ENCODE results near the gene KRTAP10-5. TPM values are rescaled to one million over a fixed set of nuclear protein-coding genes. Genes with fewer than 3 reads are reported as not detected.

KRTAP10-5 gene
- total RNA-seq, 1 experiment from 2014 or later = not detected

DNA sequence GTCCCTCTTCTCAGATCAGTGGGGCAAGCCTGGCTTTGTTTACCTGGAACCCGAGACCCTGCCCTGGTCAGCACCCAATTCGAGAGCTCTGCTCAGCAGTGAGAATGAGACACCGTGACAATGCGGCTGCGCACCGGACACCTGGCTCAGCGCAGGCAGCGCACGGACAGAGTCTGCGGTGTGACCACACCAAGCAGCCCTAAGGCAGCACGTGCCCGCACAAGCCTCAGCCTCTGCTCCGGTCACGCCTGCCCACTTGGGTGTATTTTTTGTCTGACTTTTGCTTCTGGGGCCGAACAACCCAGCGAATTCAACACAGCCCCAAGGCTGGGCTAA, 36.2 kb upstream of the KRTAP10-5 start:
- ATAC-seq (no peak), DNase-seq (ENCODE audit: low read depth, low spot score) (no peak)
- Histone ChIP-seq H3K27me3 (ENCODE audit: control insufficient read depth, insufficient read depth, low read length) (no peaks in the 10 kb centered on the region), H3K27ac (ENCODE audit: low read length) (no peak overlapping the region), H3K4me1 (ENCODE audit: control insufficient read depth, insufficient read depth, low read length) (no peaks in the 10 kb centered on the region), H3K36me3 (ENCODE audit: control insufficient read depth, insufficient read depth, low read length) (no peaks in the 10 kb centered on the region), H3K9me3 (ENCODE audit: control insufficient read depth, insufficient read depth, low read depth, low read length) (no peaks in the 10 kb centered on the region; the same call in 1 of the 2 replicates), H3K4me3 (ENCODE audit: low read depth in 2 of 2, low read length in 2 of 2) (no peak overlapping the region)
- in situ Hi-C loops (cut with HindIII; ENCODE audit: low pct_unique_long_range_greater_than_20kb, low sequenced_read_pairs) = no loop called here
- intact Hi-C loops (cut with micrococcal nuclease; ENCODE audit: unreplicated experiment) = no loop called here
- ChIA-PET POLR2A (no interaction called here), CTCF (no interaction called here)
- BruUV-seq (replicated peaks) = no TSS peak
- TF ChIP-seq, protein P1, sequence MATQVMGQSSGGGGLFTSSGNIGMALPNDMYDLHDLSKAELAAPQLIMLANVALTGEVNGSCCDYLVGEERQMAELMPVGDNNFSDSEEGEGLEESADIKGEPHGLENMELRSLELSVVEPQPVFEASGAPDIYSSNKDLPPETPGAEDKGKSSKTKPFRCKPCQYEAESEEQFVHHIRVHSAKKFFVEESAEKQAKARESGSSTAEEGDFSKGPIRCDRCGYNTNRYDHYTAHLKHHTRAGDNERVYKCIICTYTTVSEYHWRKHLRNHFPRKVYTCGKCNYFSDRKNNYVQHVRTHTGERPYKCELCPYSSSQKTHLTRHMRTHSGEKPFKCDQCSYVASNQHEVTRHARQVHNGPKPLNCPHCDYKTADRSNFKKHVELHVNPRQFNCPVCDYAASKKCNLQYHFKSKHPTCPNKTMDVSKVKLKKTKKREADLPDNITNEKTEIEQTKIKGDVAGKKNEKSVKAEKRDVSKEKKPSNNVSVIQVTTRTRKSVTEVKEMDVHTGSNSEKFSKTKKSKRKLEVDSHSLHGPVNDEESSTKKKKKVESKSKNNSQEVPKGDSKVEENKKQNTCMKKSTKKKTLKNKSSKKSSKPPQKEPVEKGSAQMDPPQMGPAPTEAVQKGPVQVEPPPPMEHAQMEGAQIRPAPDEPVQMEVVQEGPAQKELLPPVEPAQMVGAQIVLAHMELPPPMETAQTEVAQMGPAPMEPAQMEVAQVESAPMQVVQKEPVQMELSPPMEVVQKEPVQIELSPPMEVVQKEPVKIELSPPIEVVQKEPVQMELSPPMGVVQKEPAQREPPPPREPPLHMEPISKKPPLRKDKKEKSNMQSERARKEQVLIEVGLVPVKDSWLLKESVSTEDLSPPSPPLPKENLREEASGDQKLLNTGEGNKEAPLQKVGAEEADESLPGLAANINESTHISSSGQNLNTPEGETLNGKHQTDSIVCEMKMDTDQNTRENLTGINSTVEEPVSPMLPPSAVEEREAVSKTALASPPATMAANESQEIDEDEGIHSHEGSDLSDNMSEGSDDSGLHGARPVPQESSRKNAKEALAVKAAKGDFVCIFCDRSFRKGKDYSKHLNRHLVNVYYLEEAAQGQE (IDR thresholded peaks at IDR 0.05; ENCODE audit: insufficient read depth in 1 of 2, low read depth in 2 of 2, low read length in 1 of 2) = no peak
- TF ChIP-seq POLR2AphosphoS5 (IDR thresholded peaks at IDR 0.05; ENCODE audit: low read depth, low read length) (no peak), SIN3A (IDR thresholded peaks at IDR 0.05; ENCODE audit: borderline replicate concordance, insufficient read depth, low read depth, low read length) (no peak), TCF7L2 (IDR thresholded peaks at IDR 0.05; ENCODE audit: low read depth, low read length) (no peak)
- TF ChIP-seq, protein P2, sequence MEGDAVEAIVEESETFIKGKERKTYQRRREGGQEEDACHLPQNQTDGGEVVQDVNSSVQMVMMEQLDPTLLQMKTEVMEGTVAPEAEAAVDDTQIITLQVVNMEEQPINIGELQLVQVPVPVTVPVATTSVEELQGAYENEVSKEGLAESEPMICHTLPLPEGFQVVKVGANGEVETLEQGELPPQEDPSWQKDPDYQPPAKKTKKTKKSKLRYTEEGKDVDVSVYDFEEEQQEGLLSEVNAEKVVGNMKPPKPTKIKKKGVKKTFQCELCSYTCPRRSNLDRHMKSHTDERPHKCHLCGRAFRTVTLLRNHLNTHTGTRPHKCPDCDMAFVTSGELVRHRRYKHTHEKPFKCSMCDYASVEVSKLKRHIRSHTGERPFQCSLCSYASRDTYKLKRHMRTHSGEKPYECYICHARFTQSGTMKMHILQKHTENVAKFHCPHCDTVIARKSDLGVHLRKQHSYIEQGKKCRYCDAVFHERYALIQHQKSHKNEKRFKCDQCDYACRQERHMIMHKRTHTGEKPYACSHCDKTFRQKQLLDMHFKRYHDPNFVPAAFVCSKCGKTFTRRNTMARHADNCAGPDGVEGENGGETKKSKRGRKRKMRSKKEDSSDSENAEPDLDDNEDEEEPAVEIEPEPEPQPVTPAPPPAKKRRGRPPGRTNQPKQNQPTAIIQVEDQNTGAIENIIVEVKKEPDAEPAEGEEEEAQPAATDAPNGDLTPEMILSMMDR (IDR thresholded peaks at IDR 0.05) = no peak

DNA sequence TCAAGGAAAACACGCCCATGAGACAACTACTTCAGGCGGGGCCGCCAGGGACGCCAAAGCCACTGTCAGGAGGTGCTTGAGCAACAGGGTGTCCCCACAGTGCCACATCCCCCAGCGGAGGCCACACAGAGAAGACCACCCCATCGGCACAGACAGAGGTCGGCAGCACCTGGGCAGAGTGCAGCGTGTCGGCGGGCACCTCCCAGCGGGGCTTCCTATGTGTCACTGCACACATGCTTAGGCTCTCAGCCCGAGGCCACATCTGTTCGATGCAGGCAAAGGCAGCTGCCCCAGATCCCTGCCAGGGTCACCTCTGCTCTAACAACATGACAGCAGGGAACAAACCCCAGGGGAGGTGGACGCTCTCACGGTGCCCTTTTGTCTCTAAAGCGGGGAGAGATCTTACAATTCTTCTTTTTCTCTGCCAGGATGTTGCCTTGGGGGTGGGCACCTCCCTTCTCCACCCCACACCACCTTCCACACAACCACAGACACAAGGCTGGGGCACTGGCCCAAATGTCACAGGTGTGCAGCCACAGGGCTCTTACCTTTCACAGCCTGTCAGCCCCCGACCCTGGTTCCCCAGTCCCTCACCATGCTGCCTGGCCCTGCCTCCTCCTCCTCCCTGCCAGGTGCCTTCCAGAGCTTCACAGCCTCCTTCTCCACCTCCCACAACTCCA, 35.6 kb upstream of the KRTAP10-5 start:
- Histone ChIP-seq H3K9me3 (ENCODE audit: control insufficient read depth, insufficient read depth, low read depth, low read length) (no peaks in the 10 kb centered on the region; the same call in 1 of the 2 replicates), H3K36me3 (ENCODE audit: control insufficient read depth, insufficient read depth, low read length) (no peaks in the 10 kb centered on the region), H3K27me3 (ENCODE audit: control insufficient read depth, insufficient read depth, low read length) (no peaks in the 10 kb centered on the region), H3K4me1 (ENCODE audit: control insufficient read depth, insufficient read depth, low read length) (no peaks in the 10 kb centered on the region), H3K27ac (ENCODE audit: low read length) (no peak overlapping the region), H3K4me3 (ENCODE audit: low read depth in 2 of 2, low read length in 2 of 2) (no peak overlapping the region)
- ATAC-seq (no peak), DNase-seq (ENCODE audit: low read depth, low spot score) (no peak)
- in situ Hi-C loops (cut with HindIII; ENCODE audit: low pct_unique_long_range_greater_than_20kb, low sequenced_read_pairs) = no loop called here
- no TSS peak for BruUV-seq (replicated peaks)
- TF ChIP-seq, protein P1 (IDR thresholded peaks at IDR 0.05; ENCODE audit: insufficient read depth in 1 of 2, low read depth in 2 of 2, low read length in 1 of 2) = no peak
- TF ChIP-seq SIN3A (IDR thresholded peaks at IDR 0.05; ENCODE audit: borderline replicate concordance, insufficient read depth, low read depth, low read length) = no peak
- TF ChIP-seq, protein P2 (IDR thresholded peaks at IDR 0.05) = no peak
- TF ChIP-seq TCF7L2 (IDR thresholded peaks at IDR 0.05; ENCODE audit: low read depth, low read length) = no peak
- TF ChIP-seq POLR2AphosphoS5 (IDR thresholded peaks at IDR 0.05; ENCODE audit: low read depth, low read length) = no peak
- ChIA-PET CTCF (no interaction called here), POLR2A (no interaction called here)
- intact Hi-C loops (cut with micrococcal nuclease; ENCODE audit: unreplicated experiment) = no loop called here
